Endothelial cell of umbilical vein (primary cell): ENCODE measurements around the gene FAM219A. TPM values are rescaled to one million over a fixed set of nuclear protein-coding genes. Genes with fewer than 3 reads are reported as not detected.

ENCODE experiments used
- BruUV-seq: library from RNA; stranded (reverse); fragments of 400-500 nt; replicated peaks from 2 replicates; lab custom pipeline; 2021; lab: Mats Ljungman, UMichigan
- CTCF ChIA-PET: fragments of 300-600, 350-600 bp; sonication (Branson Sonifier 250); formaldehyde crosslinking; loops from one replicate; lab custom pipeline; 2021; ENCODE audit warnings: antibody characterized with exemption, inconsistent platforms; lab: Charles Lee
- POLR2A ChIA-PET: fragments of 300-600, 350-600 bp; sonication (Branson Sonifier 250); formaldehyde crosslinking; loops from one replicate; lab custom pipeline; 2021; ENCODE audit warnings: antibody characterized with exemption, inconsistent platforms; lab: Charles Lee
- DNase-seq: peaks from one replicate; pipeline ENCODE4 v3.0.0-alpha.2; 2011; ENCODE audit warnings: low read depth, low spot score
- FAIRE-seq: peaks from 2 replicates; lab custom pipeline; 2011; peaks lifted over from hg19 to GRCh38; lab: Jason Lieb, UNC
- H2AFZ ChIP-seq: 2 replicates; pipeline ENCODE4 v1.6.0; 2012; ENCODE audit warnings: low read depth, low read length, control low read depth, inconsistent platforms
- H3K27ac ChIP-seq: 2 replicates; pipeline ENCODE4 v1.5.1; 2011; ENCODE audit warnings: low read depth, mild to moderate bottlenecking, control low read depth, low read length, moderate library complexity; ENCODE audit not compliant: insufficient read depth
- H3K27me3 ChIP-seq, 2 experiments: 2 replicates each; pipeline versions ENCODE4 v1.6.0 to v1.6.1; 2011; ENCODE audit warnings: low read length in 2 of 2, mixed read lengths in 1 of 2; ENCODE audit not compliant: control insufficient read depth in 2 of 2, insufficient read depth in 2 of 2
- H3K36me3 ChIP-seq, 2 experiments: 2 replicates in 1 of 2; 3 replicates in 1 of 2; pipeline ENCODE4 v1.5.1; 2011; ENCODE audit warnings: low read length in 2 of 2, mild to moderate bottlenecking in 1 of 2, moderate library complexity in 1 of 2; ENCODE audit not compliant: control insufficient read depth in 2 of 2, insufficient read depth in 2 of 2; ENCODE audit errors: extremely low read depth in 1 of 2
- H3K4me1 ChIP-seq: 3 replicates; pipeline ENCODE4 v1.5.1; 2011; ENCODE audit warnings: mild to moderate bottlenecking, low read length; ENCODE audit not compliant: control insufficient read depth, insufficient read depth; ENCODE audit errors: extremely low read depth
- H3K4me2 ChIP-seq: 2 replicates; pipeline ENCODE4 v1.6.1; 2011; ENCODE audit warnings: low read length, control low read depth, mixed read lengths; ENCODE audit not compliant: insufficient read depth
- H3K4me3 ChIP-seq, 3 experiments: fragments of 200-600 bp in 1 of 3; sonication (generic), shearing (Covaris generic) in 1 of 3; replicated peaks in 1 of 3; 2 replicates each; pipeline ENCODE4 v1.5.1; 2011 to 2016; ENCODE audit warnings: control low read depth in 3 of 3, low read length in 3 of 3, mild to moderate bottlenecking in 2 of 3, inconsistent platforms in 1 of 3, low read depth in 1 of 3, moderate library complexity in 1 of 3; ENCODE audit not compliant: insufficient read depth in 1 of 3
- H3K79me2 ChIP-seq: 2 replicates; pipeline ENCODE4 v1.6.0; 2012; ENCODE audit warnings: low read length, inconsistent platforms; ENCODE audit not compliant: control insufficient read depth, insufficient read depth
- H3K9ac ChIP-seq: replicated peaks from 2 replicates; pipeline ENCODE3; 2011; ENCODE audit warnings: low read length, control low read depth; ENCODE audit not compliant: insufficient read depth; ENCODE audit errors: extremely low read depth
- H3K9me1 ChIP-seq: replicated peaks from 3 replicates; pipeline ENCODE4 v1.6.0; 2011; ENCODE audit warnings: mild to moderate bottlenecking, low read length; ENCODE audit not compliant: control insufficient read depth, insufficient read depth; ENCODE audit errors: extremely low read depth
- H3K9me3 ChIP-seq: replicated peaks from 2 replicates; pipeline ENCODE4 v1.5.1; 2012; ENCODE audit warnings: low read length, inconsistent platforms; ENCODE audit not compliant: control insufficient read depth, insufficient read depth
- H4K20me1 ChIP-seq: replicated peaks from 2 replicates; pipeline ENCODE3; 2011; ENCODE audit warnings: mild to moderate bottlenecking, low read length; ENCODE audit not compliant: control insufficient read depth, insufficient read depth; ENCODE audit errors: extremely low read depth
- CTCF ChIP-seq, 2 donors: IDR thresholded peaks; 1 replicate in 1 of 2; 2 replicates in 1 of 2; pipeline ENCODE4 v1.5.1; 2011; ENCODE audit warnings: low read length in 2 of 2, mild to moderate bottlenecking in 2 of 2, moderate library complexity in 2 of 2, control low read depth in 1 of 2, inconsistent platforms in 1 of 2, low read depth in 1 of 2; ENCODE audit not compliant: insufficient read depth in 1 of 2; ENCODE audit errors: extremely low read depth in 1 of 2
- EZH2 ChIP-seq: IDR thresholded peaks from 2 replicates; pipeline ENCODE4 v1.6.1; 2012; ENCODE audit warnings: borderline replicate concordance, low read depth, mild to moderate bottlenecking, moderate library complexity, low read length, inconsistent platforms; ENCODE audit not compliant: severe bottlenecking
- FOS ChIP-seq: IDR thresholded peaks from 2 replicates; pipeline ENCODE4 v1.6.1; 2011; ENCODE audit warnings: mild to moderate bottlenecking, low read length, moderate library complexity, borderline replicate concordance; ENCODE audit not compliant: insufficient read depth
- GATA2 ChIP-seq: IDR thresholded peaks from 2 replicates; pipeline ENCODE4 v1.7.0; 2011; ENCODE audit warnings: low read depth, mild to moderate bottlenecking, moderate library complexity, mixed read lengths, low read length; ENCODE audit not compliant: insufficient read length, insufficient read depth
- JUN ChIP-seq: IDR thresholded peaks from 2 replicates; pipeline ENCODE4 v1.6.1; 2011; ENCODE audit warnings: borderline replicate concordance, low read depth; ENCODE audit not compliant: insufficient read length, insufficient read depth
- MAX ChIP-seq: IDR thresholded peaks from 2 replicates; pipeline ENCODE4 v1.6.1; 2011; ENCODE audit not compliant: insufficient read depth, insufficient read length
- MYC ChIP-seq: IDR thresholded peaks from one replicate; pipeline ENCODE4 v1.6.1; 2011; ENCODE audit warnings: mild to moderate bottlenecking, low read depth, low read length
- POLR2A ChIP-seq: IDR thresholded peaks from 2 replicates; pipeline ENCODE4 v1.6.1; 2012; ENCODE audit warnings: low read depth, mild to moderate bottlenecking, control low read depth, low read length
- POLR2AphosphoS5 ChIP-seq: IDR thresholded peaks from 2 replicates; pipeline ENCODE4 v1.6.1; 2012; ENCODE audit warnings: low read depth, mild to moderate bottlenecking, control low read depth, low read length, moderate library complexity; ENCODE audit not compliant: insufficient read depth
- dilution Hi-C: fragments of 300-500 bp; cut with MboI; formaldehyde crosslinking; loops from one replicate; pipeline ENCODE4 v1.15.0; 2019; ENCODE audit warnings: low sequenced_read_pairs; ENCODE audit not compliant: extremely low pct_ligation_motif_present
- intact Hi-C: fragments of 100-400 bp; cut with micrococcal nuclease; formaldehyde crosslinking; loops from one replicate; pipeline ENCODE4 v1.10.0; 2022
- polyA plus RNA-seq, 4 experiments: library from polyadenylated mRNA; depleted of rRNA in 3 of 4; stranded (reverse) in 3 of 4; unstranded in 1 of 4; fragments of >200 nt; gene quantifications; 2 replicates each; pipeline versions ENCODE4 v1.2.1 to v1.2.3, GENCODE V29; 2011 to 2012; ENCODE audit warnings: missing spikeins in 1 of 4
- total RNA-seq: library from RNA; stranded (reverse); gene quantifications from 2 replicates; pipeline ENCODE4 v1.2.3, GENCODE V29; 2021

FAM219A gene
- total and polyA plus RNA-seq, 2 donors (not counting 3 experiments of a cell fraction or from before 2014, with no cell fraction given): 18.1 to 35.7 TPM

GRCh38 chr9:34492051-34492450 lies 33.7 kb upstream of the FAM219A start:
- TF ChIP-seq FOS (no peak), MYC (no peak), EZH2 (no peak), JUN (no peak), CTCF (IDR thresholded peaks at IDR 0.05; ENCODE audit: extremely low read depth in 1 of 2, insufficient read depth in 1 of 2, low read depth in 1 of 2, low read length in 2 of 2) (no peak), MAX (no peak), GATA2 (no peak), POLR2A (no peak), POLR2AphosphoS5 (no peak)
- H4K20me1 ChIP-seq: no peaks in the 10 kb centered on the region
- H3K9ac ChIP-seq: no peak overlapping the region
- ChIA-PET CTCF (interaction anchor here (1.4 to 5.4 kb wide), 2 partner anchors 61 to 88 kb away, joined by 4 to 45 read pairs; no protein-coding TSS in a partner anchor), POLR2A (no interaction called here)
- no peaks in the 10 kb centered on the region for H3K9me3 ChIP-seq
- H3K4me3 ChIP-seq: no peak overlapping the region
- H3K4me1 ChIP-seq: peaks cover 14% of the 10 kb centered on the region
- intact Hi-C loops (no loop called here), dilution Hi-C loops (no loop called here)
- H3K4me2 ChIP-seq: no peak overlapping the region
- DNase-seq (no peak), FAIRE-seq (no peak)
- H3K79me2 ChIP-seq: no peaks in the 10 kb centered on the region
- H3K9me1 ChIP-seq: no peaks in the 10 kb centered on the region
- H3K27ac ChIP-seq: no peak overlapping the region
- no peaks in the 10 kb centered on the region for H3K36me3 ChIP-seq
- H3K27me3 ChIP-seq: peaks cover 16 to 18% of the 10 kb centered on the region in 2 experiments
- H2AFZ ChIP-seq: no peak overlapping the region
- BruUV-seq: no TSS peak
